ENCODE measurements around the gene RAB6C.
"Not testable (repeated sequence)": the region's sequence is repeated elsewhere in the genome, so short reads cannot be mapped to it uniquely, and the experiment has no call there.

DNA sequence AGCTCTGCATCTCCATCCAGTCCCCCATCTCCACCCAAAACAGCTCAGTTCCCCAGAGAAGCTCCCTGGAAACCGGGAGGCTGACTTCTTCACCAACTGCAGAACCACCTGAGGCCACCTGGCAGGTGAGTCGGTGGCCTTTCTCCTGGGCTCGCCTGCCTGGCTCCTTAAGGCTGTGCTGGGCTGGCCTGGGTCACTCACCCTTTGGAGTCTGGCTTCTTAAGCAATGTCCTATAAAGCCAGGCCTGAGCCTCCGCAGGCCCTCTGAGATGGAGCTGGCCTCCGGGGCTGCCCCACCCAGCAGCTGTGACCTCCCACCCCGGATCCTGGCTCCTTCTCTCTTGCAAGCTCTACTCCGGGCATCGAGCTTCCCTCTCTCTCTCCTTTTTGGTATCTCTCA lies 46.1 kb upstream of the RAB6C start:
- not testable (repeated sequence) for TF ChIP-seq POLR2A (IDR thresholded peaks at IDR 0.05; ENCODE audit: low read length); GATA1 (IDR thresholded peaks at IDR 0.05; ENCODE audit: low read depth, low read length)
